ENCODE results near the gene TMEM132D. TPM values are rescaled to one million over a fixed set of nuclear protein-coding genes. Genes with fewer than 3 reads are reported as not detected.

Gene TMEM132D
- total RNA-seq, 1 donor from 2014 or later = 1.0 TPM

DNA sequence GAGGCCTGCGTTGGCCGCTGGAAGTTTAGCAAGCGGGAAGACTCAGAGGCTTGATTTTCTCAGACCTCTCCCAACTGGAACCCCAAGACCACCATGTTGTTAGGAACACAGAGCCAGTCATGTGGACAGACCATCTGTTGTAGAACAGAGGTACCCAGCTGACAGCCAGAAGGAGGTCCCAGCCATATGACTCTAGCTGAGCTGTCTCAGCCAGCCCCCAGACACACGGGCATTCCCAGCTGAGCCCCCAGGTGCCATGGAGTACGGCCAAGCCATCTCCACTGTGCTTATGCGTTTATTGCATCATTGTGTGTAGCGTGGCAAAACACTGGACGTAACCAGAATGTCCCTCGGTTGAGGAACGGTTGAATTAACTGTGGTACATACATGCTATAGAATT lies 421.9 kb downstream of the TMEM132D start:
- H3K9me3 ChIP-seq = no peaks in the 10 kb centered on the region
- TF ChIP-seq, protein P1, sequence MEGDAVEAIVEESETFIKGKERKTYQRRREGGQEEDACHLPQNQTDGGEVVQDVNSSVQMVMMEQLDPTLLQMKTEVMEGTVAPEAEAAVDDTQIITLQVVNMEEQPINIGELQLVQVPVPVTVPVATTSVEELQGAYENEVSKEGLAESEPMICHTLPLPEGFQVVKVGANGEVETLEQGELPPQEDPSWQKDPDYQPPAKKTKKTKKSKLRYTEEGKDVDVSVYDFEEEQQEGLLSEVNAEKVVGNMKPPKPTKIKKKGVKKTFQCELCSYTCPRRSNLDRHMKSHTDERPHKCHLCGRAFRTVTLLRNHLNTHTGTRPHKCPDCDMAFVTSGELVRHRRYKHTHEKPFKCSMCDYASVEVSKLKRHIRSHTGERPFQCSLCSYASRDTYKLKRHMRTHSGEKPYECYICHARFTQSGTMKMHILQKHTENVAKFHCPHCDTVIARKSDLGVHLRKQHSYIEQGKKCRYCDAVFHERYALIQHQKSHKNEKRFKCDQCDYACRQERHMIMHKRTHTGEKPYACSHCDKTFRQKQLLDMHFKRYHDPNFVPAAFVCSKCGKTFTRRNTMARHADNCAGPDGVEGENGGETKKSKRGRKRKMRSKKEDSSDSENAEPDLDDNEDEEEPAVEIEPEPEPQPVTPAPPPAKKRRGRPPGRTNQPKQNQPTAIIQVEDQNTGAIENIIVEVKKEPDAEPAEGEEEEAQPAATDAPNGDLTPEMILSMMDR (IDR thresholded peaks at IDR 0.05) = no peak

DNA sequence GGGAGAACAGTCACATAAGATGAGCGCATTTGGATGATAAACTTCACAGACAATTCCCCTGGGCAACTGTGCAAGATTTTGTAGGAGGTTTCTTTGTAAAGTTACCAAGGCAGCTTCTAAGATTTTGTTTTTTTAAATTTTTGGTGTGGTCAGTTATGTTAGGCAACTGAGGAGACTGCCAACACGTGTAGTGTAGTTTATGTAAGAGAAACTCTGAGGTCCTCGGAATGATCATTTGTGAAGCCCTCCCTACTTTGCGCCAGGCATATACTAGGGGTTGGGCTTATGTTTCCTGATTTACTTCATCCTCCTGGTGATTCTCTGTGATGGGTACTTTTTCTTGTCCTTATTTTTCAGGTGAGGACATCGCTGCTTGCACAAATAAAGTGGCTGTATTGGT lies 433.6 kb downstream of the TMEM132D start:
- no peak overlapping the region for H3K4me3 ChIP-seq
- intact Hi-C loops (cut with DNase I) = no loop called here
- DNase-seq = no peak

More for the DNA sequence above, 421.9 kb downstream of the TMEM132D start:
- H3K4me1 ChIP-seq = no peaks in the 10 kb centered on the region
- DNase-seq (no peak), ATAC-seq (no peak)
- H3K27me3 ChIP-seq = no peaks in the 10 kb centered on the region
- intact Hi-C loops (cut with DNase I) = no loop called here
- no peak overlapping the region for H3K27ac ChIP-seq
- H3K36me3 ChIP-seq = no peaks in the 10 kb centered on the region
- H3K4me3 ChIP-seq = no peak overlapping the region

DNA sequence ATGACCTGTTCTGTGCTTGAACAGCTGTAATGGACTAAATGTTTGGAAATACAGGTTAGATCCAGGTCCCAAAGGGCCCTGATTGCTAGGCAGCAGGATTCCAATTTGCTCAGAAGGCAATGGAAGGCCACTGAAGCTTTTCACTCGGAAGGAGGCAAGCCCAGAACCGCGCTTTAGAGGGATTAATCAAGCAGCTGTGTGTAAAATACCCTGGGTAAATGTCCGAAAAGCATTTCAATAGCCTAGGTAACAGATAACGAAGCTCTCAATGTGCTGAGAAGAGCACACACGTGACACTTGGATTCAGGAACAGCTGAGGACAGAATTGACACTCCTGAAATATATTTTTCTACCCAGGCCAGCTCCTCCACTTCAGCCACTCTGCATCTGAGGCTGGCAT lies 436.1 kb downstream of the TMEM132D start:
- H3K27me3 ChIP-seq = no peaks in the 10 kb centered on the region
- intact Hi-C loops (cut with DNase I) = no loop called here
- no peaks in the 10 kb centered on the region for H3K36me3 ChIP-seq
- H3K27ac ChIP-seq = no peak overlapping the region
- no peak for DNase-seq
- H3K4me3 ChIP-seq = no peak overlapping the region
- no peaks in the 10 kb centered on the region for H3K9me3 ChIP-seq
- no peak for ATAC-seq
- TF ChIP-seq, protein P1 (IDR thresholded peaks at IDR 0.05) = no peak
- H3K4me1 ChIP-seq = no peaks in the 10 kb centered on the region

More for the DNA sequence above, 433.6 kb downstream of the TMEM132D start:
- Histone ChIP-seq H3K27ac (no peak overlapping the region), H3K4me1 (no peaks in the 10 kb centered on the region), H3K27me3 (no peaks in the 10 kb centered on the region), H3K36me3 (no peaks in the 10 kb centered on the region), H3K9me3 (no peaks in the 10 kb centered on the region)
- no peak for ATAC-seq
- TF ChIP-seq, protein P1 (IDR thresholded peaks at IDR 0.05) = no peak

DNA sequence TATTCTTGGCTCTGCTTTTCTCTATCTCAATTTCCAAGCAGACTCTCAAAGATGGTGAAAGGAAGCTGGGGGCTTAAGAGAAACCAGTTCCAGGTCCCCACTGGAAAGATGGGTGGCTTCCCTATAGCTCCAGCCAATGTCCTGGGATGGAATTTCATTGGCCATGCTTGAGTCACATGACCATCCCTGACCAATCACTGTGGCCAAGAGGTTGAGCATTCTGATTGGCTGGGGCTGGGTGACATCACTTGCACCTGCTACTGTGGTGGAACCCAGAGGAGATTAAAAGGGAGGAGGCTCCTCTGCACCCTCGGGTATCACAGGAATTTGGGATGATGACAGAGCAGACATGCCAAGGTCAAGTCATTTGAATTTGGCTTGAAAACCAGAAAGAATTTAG lies 436.5 kb downstream of the TMEM132D start:
- TF ChIP-seq, protein P1 (IDR thresholded peaks at IDR 0.05) = no peak
- ATAC-seq (no peak), DNase-seq (no peak)
- H3K27me3 ChIP-seq = no peaks in the 10 kb centered on the region
- H3K4me3 ChIP-seq = no peak overlapping the region
- intact Hi-C loops (cut with DNase I) = no loop called here
- H3K9me3 ChIP-seq = no peaks in the 10 kb centered on the region
- no peak overlapping the region for H3K27ac ChIP-seq
- H3K4me1 ChIP-seq = no peaks in the 10 kb centered on the region
- H3K36me3 ChIP-seq = no peaks in the 10 kb centered on the region

DNA sequence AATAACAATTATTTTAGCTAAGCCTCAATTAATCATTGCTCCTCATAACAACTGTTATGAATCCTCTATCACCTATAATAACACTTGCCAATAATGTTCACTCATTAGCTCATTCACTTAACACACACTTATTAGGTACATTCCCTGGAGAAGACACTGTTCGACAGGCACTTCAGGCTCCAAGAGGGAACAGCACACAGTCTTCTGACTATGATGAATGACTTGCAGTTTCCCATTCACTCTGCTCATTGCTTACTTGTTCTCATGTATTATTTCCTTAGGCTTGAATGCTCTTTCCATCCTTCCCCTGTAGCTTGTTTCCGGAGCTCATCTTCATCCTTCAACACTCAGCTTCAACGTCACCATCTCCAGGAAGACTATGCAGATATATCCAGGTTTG lies 437.3 kb downstream of the TMEM132D start:
- TF ChIP-seq, protein P1 (IDR thresholded peaks at IDR 0.05) = no peak
- Histone ChIP-seq H3K4me3 (no peak overlapping the region), H3K27me3 (no peaks in the 10 kb centered on the region), H3K27ac (no peak overlapping the region), H3K9me3 (no peaks in the 10 kb centered on the region), H3K36me3 (no peaks in the 10 kb centered on the region), H3K4me1 (no peaks in the 10 kb centered on the region)
- ATAC-seq (no peak), DNase-seq (no peak)
- intact Hi-C loops (cut with DNase I) = no loop called here

DNA sequence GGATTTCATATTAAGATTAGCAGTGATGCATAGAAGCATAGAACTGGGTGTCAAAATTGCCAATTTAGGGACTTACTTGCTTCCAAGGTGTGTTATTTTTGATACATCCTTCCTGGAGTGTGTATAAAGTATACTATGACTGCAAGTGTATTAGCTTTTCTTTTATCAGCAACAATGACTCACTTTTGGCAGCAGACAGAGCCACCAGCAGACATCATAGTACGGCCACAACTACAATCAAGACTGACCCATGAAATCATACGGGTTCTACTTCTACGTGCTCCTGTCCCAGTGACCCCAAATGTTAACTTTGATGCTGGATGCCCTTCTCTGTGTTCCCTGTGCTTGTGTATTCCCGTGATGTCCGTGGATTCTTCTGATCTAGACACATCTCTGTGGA lies 443.9 kb downstream of the TMEM132D start:
- H3K9me3 ChIP-seq = no peaks in the 10 kb centered on the region
- H3K27me3 ChIP-seq = no peaks in the 10 kb centered on the region
- H3K36me3 ChIP-seq = no peaks in the 10 kb centered on the region
- DNase-seq (no peak), ATAC-seq (no peak)
- intact Hi-C loops (cut with DNase I) = no loop called here
- TF ChIP-seq, protein P1 (IDR thresholded peaks at IDR 0.05) = no peak
- H3K4me3 ChIP-seq = no peak overlapping the region
- H3K27ac ChIP-seq = no peak overlapping the region
- H3K4me1 ChIP-seq = no peaks in the 10 kb centered on the region
